Prostate gland (tissue), 2 donors: ENCODE data around the gene LRRC28. TPM values are rescaled to one million over a fixed set of nuclear protein-coding genes. Genes with fewer than 3 reads are reported as not detected.
A peak's percentile ranks its signal among the peaks of the same experiment; 100 is the strongest.

Source experiments
- DNase-seq: peaks from one replicate; pipeline ENCODE4 v3.0.0-alpha.2; 2019; ENCODE audit warnings: low spot score
- H3K27ac ChIP-seq, 2 donors: fragments of 200-600 bp; sonication (generic); 2 replicates each; pipeline ENCODE4 v1.5.1; 2017 to 2019
- H3K27me3 ChIP-seq: fragments of 200-600 bp; sonication (generic); replicated peaks from 2 replicates; pipeline ENCODE4 v1.5.1; 2019; ENCODE audit not compliant: insufficient read depth
- H3K36me3 ChIP-seq, 2 donors: fragments of 200-600 bp; sonication (generic); 1 replicate in 1 of 2; 2 replicates in 1 of 2; pipeline versions ENCODE4 v1.5.1 to v1.8.1; 2017 to 2019
- H3K4me1 ChIP-seq: fragments of 200-600 bp; sonication (generic); replicated peaks from 2 replicates; pipeline ENCODE4 v1.5.1; 2019
- H3K4me3 ChIP-seq, 2 donors: fragments of 200-600 bp; sonication (generic); 2 replicates each; pipeline ENCODE4 v1.5.1; 2017 to 2019
- H3K9me3 ChIP-seq: fragments of 200-600 bp; sonication (generic); 2 replicates; pipeline ENCODE4 v1.5.1; 2017
- POLR2A ChIP-seq: fragments of 450-650 bp; IDR thresholded peaks from one replicate; pipeline ENCODE4 v1.6.1; 2016; ENCODE audit warnings: antibody characterized with exemption, mild to moderate bottlenecking
- POLR2AphosphoS5 ChIP-seq: sonication (generic); formaldehyde crosslinking; IDR thresholded peaks from one replicate; pipeline ENCODE4 v1.6.1; 2017; ENCODE audit warnings: antibody characterized with exemption
- WGBS: methylation state at CpG from one replicate; pipeline ENCODE4 v1.1.5; 2018; 5-methylcytosine and 5-hydroxymethylcytosine counted together
- intact Hi-C: fragments of 100-400 bp; cut with DNase I; formaldehyde crosslinking; loops from one replicate; pipeline ENCODE4 v1.14.2; 2022
- total RNA-seq, 2 donors: library from RNA; depleted of rRNA; stranded (reverse); fragments of >200 nt; gene quantifications; one replicate each; pipeline ENCODE4 v1.1.0, GENCODE V29; 2016
- TF ChIP-seq, protein P1 (sequence below), 4 experiments: fragments of 200-600 bp in 2 of 4; fragments of 450-650 bp in 2 of 4; sonication (generic) in 2 of 4; IDR thresholded peaks; 1 replicate in 3 of 4; 2 replicates in 1 of 4; pipeline ENCODE4 v1.5.1; 2016 to 2019; ENCODE audit warnings: antibody characterized with exemption in 4 of 4, mild to moderate bottlenecking in 2 of 4, moderate library complexity in 2 of 4

Gene LRRC28
- total RNA-seq = 10 to 100 TPM; 16.0 to 36.8 TPM

DNA sequence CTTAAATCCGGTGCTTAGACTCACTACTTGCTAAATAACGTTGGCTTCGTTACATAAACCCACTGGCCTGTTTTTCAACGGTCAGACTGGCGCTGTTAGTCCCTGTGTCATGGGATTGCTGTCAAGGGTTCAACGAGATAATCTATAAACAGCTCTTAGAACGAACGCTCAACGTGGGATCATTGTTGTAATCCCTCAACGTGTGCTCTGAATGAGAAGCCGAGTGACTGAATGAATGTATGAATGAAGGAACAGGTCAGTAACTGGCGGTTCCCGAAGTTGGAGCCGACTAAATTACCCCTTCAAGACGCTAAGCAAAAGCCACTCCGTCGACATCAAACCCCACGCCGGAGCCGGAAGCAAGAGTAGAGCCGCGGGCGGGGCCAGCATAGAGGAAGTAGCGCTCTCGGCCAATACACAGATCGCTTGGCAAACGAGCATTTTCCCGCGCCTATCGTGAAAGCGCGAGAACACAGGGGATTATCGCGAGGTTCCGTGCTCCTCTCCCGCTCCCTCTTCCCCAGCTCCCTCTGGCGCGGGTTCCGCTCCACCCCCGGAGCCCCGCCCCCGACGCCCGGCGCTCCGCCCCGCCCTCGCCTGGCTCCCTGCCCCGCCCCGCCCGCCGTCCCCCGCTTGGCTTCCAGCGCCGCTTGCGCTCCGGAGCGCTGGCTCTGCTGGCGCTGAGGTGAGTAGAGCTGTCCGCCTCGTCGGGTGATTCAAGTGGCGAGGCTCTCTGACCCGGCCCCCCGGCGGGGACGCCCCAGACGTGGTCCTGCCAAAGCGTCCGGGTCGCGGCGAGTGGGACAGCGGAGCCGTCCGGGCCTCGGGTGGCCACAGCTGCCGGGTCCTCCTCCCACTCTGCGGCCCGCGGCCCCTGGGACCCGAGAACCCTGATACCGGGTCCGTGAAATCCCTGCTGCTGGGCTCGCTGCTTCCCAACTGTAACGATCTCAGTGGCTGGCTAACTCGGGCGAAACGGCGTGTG is at the start of gene LRRC28:
Gene LRRC28, plus strand, starts transcription at position 625 of the 985 bp plus-strand sequence. CDS start 4,477 bp downstream, outside the sequence.
- intact Hi-C loops = no loop called here
- TF ChIP-seq, protein P1, sequence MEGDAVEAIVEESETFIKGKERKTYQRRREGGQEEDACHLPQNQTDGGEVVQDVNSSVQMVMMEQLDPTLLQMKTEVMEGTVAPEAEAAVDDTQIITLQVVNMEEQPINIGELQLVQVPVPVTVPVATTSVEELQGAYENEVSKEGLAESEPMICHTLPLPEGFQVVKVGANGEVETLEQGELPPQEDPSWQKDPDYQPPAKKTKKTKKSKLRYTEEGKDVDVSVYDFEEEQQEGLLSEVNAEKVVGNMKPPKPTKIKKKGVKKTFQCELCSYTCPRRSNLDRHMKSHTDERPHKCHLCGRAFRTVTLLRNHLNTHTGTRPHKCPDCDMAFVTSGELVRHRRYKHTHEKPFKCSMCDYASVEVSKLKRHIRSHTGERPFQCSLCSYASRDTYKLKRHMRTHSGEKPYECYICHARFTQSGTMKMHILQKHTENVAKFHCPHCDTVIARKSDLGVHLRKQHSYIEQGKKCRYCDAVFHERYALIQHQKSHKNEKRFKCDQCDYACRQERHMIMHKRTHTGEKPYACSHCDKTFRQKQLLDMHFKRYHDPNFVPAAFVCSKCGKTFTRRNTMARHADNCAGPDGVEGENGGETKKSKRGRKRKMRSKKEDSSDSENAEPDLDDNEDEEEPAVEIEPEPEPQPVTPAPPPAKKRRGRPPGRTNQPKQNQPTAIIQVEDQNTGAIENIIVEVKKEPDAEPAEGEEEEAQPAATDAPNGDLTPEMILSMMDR (IDR thresholded peaks at IDR 0.05) = peak in 1 of 4 experiments; percentile 20
- TF ChIP-seq POLR2AphosphoS5 (peak; percentile 96), POLR2A (peak; percentile 91)
- Histone ChIP-seq H3K4me3 (peak within 1 kb of the TSS; percentile 62 to 80), H3K4me1 (peaks cover 5% of the 10 kb centered on the region), H3K27ac (peak within 1 kb of the TSS; percentile 92 to 94), H3K36me3 (no peaks in the 10 kb centered on the region), H3K9me3 (no peaks in the 10 kb centered on the region), H3K27me3 (no peaks in the 10 kb centered on the region)
- peak; percentile 99 for DNase-seq
- WGBS = under 1% methylated on average over 79 of the region's 90 CpGs

DNA sequence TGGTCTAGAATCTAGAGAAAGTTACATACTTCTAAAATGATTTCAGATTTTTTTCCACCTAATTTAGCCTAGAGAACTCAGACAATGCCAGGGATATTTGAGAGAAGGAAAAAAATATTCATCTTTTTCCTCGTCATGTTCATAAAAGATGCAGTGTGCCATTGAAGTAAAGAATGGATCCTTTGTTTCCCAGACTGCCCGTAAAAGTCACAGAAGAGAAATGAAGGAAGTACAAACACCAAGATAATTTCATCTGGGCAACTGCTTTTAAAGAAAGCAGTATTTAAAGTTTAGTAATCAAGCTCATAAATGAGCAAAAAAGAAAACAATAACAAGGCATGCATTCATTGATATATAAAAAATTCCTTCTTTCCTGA is 49.1 kb upstream of the LRRC28 start:
- intact Hi-C loops = no loop called here
- WGBS = 61% methylated on average over 2 of the region's 2 CpGs
- H3K4me3 ChIP-seq = no peak overlapping the region
- H3K36me3 ChIP-seq = no peaks in the 10 kb centered on the region
- no peak for DNase-seq
- no peaks in the 10 kb centered on the region for H3K27me3 ChIP-seq
- H3K4me1 ChIP-seq = no peaks in the 10 kb centered on the region
- H3K27ac ChIP-seq = no peak overlapping the region
- no peak for TF ChIP-seq POLR2A
- TF ChIP-seq, protein P1 (IDR thresholded peaks at IDR 0.05) = no peak
- no peak for TF ChIP-seq POLR2AphosphoS5
- H3K9me3 ChIP-seq = no peaks in the 10 kb centered on the region

DNA sequence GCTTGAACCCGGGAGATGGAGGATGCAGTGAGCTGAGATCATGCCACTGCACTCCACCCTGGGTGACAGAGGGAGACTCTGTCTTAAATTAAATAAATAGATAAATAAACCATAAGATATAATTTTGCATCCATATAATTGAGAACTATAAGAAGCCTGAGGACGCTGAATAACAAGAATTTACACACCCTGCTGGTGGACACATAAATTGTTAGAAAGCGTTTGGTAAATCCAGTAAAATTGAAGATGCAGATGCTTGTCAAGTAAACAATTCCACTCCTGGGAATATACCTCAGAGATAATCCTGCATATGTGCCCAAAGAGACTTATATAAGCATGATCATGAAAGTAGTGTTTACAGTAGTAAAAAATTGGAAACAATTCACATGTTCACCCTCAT is 43.6 kb upstream of the LRRC28 start:
- DNase-seq = no peak
- TF ChIP-seq, protein P1 (IDR thresholded peaks at IDR 0.05) = no peak
- no peak for TF ChIP-seq POLR2AphosphoS5
- TF ChIP-seq POLR2A = no peak
- H3K4me3 ChIP-seq = no peak overlapping the region
- H3K4me1 ChIP-seq = no peaks in the 10 kb centered on the region
- WGBS = 88% methylated on average over 3 of the region's 3 CpGs
- intact Hi-C loops = no loop called here
- H3K36me3 ChIP-seq = no peaks in the 10 kb centered on the region
- no peaks in the 10 kb centered on the region for H3K27me3 ChIP-seq
- no peak overlapping the region for H3K27ac ChIP-seq
- no peaks in the 10 kb centered on the region for H3K9me3 ChIP-seq

DNA sequence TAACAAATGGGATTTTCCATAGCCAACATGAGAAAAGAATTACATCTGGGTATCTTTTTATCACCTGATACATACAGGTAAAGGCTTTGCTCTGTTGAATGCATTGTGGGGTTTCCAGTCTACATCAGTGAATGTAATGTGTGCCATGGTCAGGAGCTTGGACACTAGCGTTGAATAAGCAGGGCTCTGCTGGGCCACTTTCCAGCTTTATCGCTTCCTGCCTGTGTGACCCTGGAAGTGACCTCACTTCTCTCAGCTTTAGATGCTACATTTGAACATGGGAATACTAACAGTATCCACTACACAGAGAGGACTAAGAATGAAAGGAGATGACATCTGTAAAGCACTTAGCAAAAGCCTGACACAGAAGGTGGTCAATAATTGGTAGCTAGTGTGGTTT is 42.0 kb upstream of the LRRC28 start:
- WGBS = 71% methylated on average over 2 of the region's 2 CpGs
- TF ChIP-seq, protein P1 (IDR thresholded peaks at IDR 0.05) = no peak
- TF ChIP-seq POLR2A (no peak), POLR2AphosphoS5 (no peak)
- no peaks in the 10 kb centered on the region for H3K9me3 ChIP-seq
- H3K27me3 ChIP-seq = no peaks in the 10 kb centered on the region
- DNase-seq = no peak
- no peaks in the 10 kb centered on the region for H3K4me1 ChIP-seq
- H3K4me3 ChIP-seq = no peak overlapping the region
- H3K36me3 ChIP-seq = no peaks in the 10 kb centered on the region
- peak overlapping the region in 1 of 2 donors; percentile 50 for H3K27ac ChIP-seq
- intact Hi-C loops = no loop called here
